H9 (cell line): ENCODE results near the gene MTARC2. TPM values are rescaled to one million over a fixed set of nuclear protein-coding genes. Genes with fewer than 3 reads are reported as not detected.

ENCODE experiments used
- DNase-seq: peaks from one replicate; pipeline ENCODE4 v3.0.0-alpha.2; 2017
- H2AFZ ChIP-seq: one replicate; pipeline ENCODE4 v1.6.1; 2013; ENCODE audit warnings: mild to moderate bottlenecking, low read length, control low read depth, moderate library complexity
- H2AK5ac ChIP-seq: 2 replicates; pipeline ENCODE4 v1.6.1; 2013; ENCODE audit warnings: low read length, control low read depth, mixed read lengths; ENCODE audit not compliant: insufficient read length
- H2BK120ac ChIP-seq: one replicate; pipeline ENCODE4 v1.6.1; 2013; ENCODE audit warnings: low read depth, mild to moderate bottlenecking, low read length, control low read depth, inconsistent platforms; ENCODE audit not compliant: poor library complexity, severe bottlenecking
- H2BK12ac ChIP-seq: 2 replicates; pipeline ENCODE4 v1.6.1; 2013; ENCODE audit warnings: low read length, control low read depth, mixed read lengths, low read depth; ENCODE audit not compliant: insufficient read length
- H2BK15ac ChIP-seq: 2 replicates; pipeline ENCODE4 v1.6.1; 2013; ENCODE audit warnings: low read depth, low read length, control low read depth
- H2BK20ac ChIP-seq: one replicate; pipeline ENCODE4 v1.6.1; 2013; ENCODE audit warnings: low read depth, mild to moderate bottlenecking, low read length, control low read depth, inconsistent platforms; ENCODE audit not compliant: poor library complexity, severe bottlenecking
- H2BK5ac ChIP-seq: 2 replicates; pipeline ENCODE4 v1.6.1; 2013; ENCODE audit warnings: low read length, control low read depth, mixed read lengths; ENCODE audit not compliant: insufficient read length
- H3K14ac ChIP-seq: 2 replicates; pipeline ENCODE4 v1.6.1; 2013; ENCODE audit warnings: low read length, control low read depth; ENCODE audit not compliant: insufficient read depth
- H3K18ac ChIP-seq: 2 replicates; pipeline ENCODE4 v1.6.1; 2013; ENCODE audit warnings: low read depth, mild to moderate bottlenecking, mixed read lengths, low read length, control low read depth; ENCODE audit not compliant: insufficient read length
- H3K23ac ChIP-seq: 2 replicates; pipeline ENCODE4 v1.6.1; 2013; ENCODE audit warnings: low read length, control low read depth, mixed read lengths, low read depth; ENCODE audit not compliant: insufficient read length
- H3K23me2 ChIP-seq: 2 replicates; pipeline ENCODE4 v1.6.1; 2013; ENCODE audit warnings: low read depth, mild to moderate bottlenecking, mixed read lengths, low read length, control low read depth; ENCODE audit not compliant: insufficient read length, poor library complexity, severe bottlenecking
- H3K27ac ChIP-seq: 2 replicates; pipeline ENCODE4 v1.5.1; 2013; ENCODE audit warnings: low read length, control low read depth, mixed read lengths, low read depth; ENCODE audit not compliant: insufficient read length
- H3K27me3 ChIP-seq: 2 replicates; pipeline ENCODE4 v1.6.1; 2013; ENCODE audit warnings: low read length, control low read depth, inconsistent platforms; ENCODE audit not compliant: insufficient read depth
- H3K4ac ChIP-seq: 2 replicates; pipeline ENCODE4 v1.6.1; 2013; ENCODE audit warnings: low read depth, mild to moderate bottlenecking, control low read depth, inconsistent platforms, low read length, moderate library complexity
- H3K4me1 ChIP-seq: 2 replicates; pipeline ENCODE4 v1.6.1; 2013; ENCODE audit warnings: low read length, control low read depth, inconsistent platforms; ENCODE audit not compliant: insufficient read depth
- H3K4me2 ChIP-seq: 2 replicates; pipeline ENCODE4 v1.6.1; 2013; ENCODE audit warnings: low read length, control low read depth, mixed read lengths; ENCODE audit not compliant: insufficient read length, insufficient read depth
- H3K56ac ChIP-seq: 2 replicates; pipeline ENCODE4 v1.6.1; 2013; ENCODE audit warnings: low read depth, mild to moderate bottlenecking, mixed read lengths, low read length, control low read depth; ENCODE audit not compliant: insufficient read length
- H3K79me1 ChIP-seq: 2 replicates; pipeline ENCODE4 v1.6.1; 2013; ENCODE audit warnings: low read depth, mild to moderate bottlenecking, moderate library complexity, low read length, control low read depth, inconsistent platforms; ENCODE audit not compliant: insufficient read depth, poor library complexity, severe bottlenecking
- H3K79me2 ChIP-seq: 2 replicates; pipeline ENCODE4 v1.6.1; 2013; ENCODE audit warnings: low read length, control low read depth, inconsistent platforms; ENCODE audit not compliant: insufficient read depth
- H3K9ac ChIP-seq: 2 replicates; pipeline ENCODE4 v1.6.1; 2013; ENCODE audit warnings: low read length, control low read depth, mixed read lengths; ENCODE audit not compliant: insufficient read length; ENCODE audit errors: extremely low read depth
- H3K9me3 ChIP-seq: one replicate; pipeline ENCODE4 v1.6.1; 2013; ENCODE audit warnings: low read depth, low read length, inconsistent platforms; ENCODE audit not compliant: control insufficient read depth
- H3T11ph ChIP-seq: one replicate; pipeline ENCODE4 v1.6.1; 2013; ENCODE audit warnings: mild to moderate bottlenecking, low read length, control low read depth, inconsistent platforms
- H4K20me1 ChIP-seq: one replicate; pipeline ENCODE4 v1.6.1; 2013; ENCODE audit not compliant: control insufficient read depth, insufficient read length, insufficient read depth
- H4K5ac ChIP-seq: 2 replicates; pipeline ENCODE4 v1.6.1; 2013; ENCODE audit warnings: low read depth, mild to moderate bottlenecking, mixed read lengths, low read length, control low read depth; ENCODE audit not compliant: insufficient read length
- H4K8ac ChIP-seq: replicated peaks from 2 replicates; pipeline ENCODE4 v1.6.1; 2013; ENCODE audit warnings: low read length, control low read depth, mixed read lengths, low read depth; ENCODE audit not compliant: insufficient read length
- H4K91ac ChIP-seq: 2 replicates; pipeline ENCODE4 v1.6.1; 2013; ENCODE audit warnings: low read depth, mild to moderate bottlenecking, moderate library complexity, mixed read lengths, low read length, control low read depth; ENCODE audit not compliant: insufficient read length
- H3K27ac Mint-ChIP-seq, 3 experiments: 2 replicates in 2 of 3; 3 replicates in 1 of 3; pipeline ENCODE4 v1.8.0; 2020 to 2021; ENCODE audit warnings: mixed read lengths in 3 of 3, mild to moderate bottlenecking in 1 of 3, moderate library complexity in 1 of 3
- H3K27me3 Mint-ChIP-seq: 2 replicates; pipeline ENCODE4 v1.8.0; 2021; ENCODE audit warnings: low read depth, mild to moderate bottlenecking, moderate library complexity, mixed read lengths
- H3K36me3 Mint-ChIP-seq, 3 experiments: 2 replicates in 2 of 3; 3 replicates in 1 of 3; pipeline ENCODE4 v1.8.0; 2020 to 2021; ENCODE audit warnings: low read depth in 3 of 3, mixed read lengths in 3 of 3; ENCODE audit not compliant: insufficient read depth in 1 of 3
- H3K4me1 Mint-ChIP-seq, 2 experiments: 2 replicates each; pipeline ENCODE4 v1.8.0; 2020; ENCODE audit warnings: mixed read lengths in 2 of 2
- H3K4me3 Mint-ChIP-seq, 2 experiments: 2 replicates in 1 of 2; 3 replicates in 1 of 2; pipeline ENCODE4 v1.8.0; 2020 to 2021; ENCODE audit warnings: mild to moderate bottlenecking in 2 of 2, mixed read lengths in 2 of 2, moderate library complexity in 1 of 2
- H3K9me3 Mint-ChIP-seq, 2 experiments: 2 replicates in 1 of 2; 3 replicates in 1 of 2; pipeline ENCODE4 v1.8.0; 2020; ENCODE audit warnings: mild to moderate bottlenecking in 2 of 2, mixed read lengths in 2 of 2, moderate library complexity in 1 of 2
- WGBS: extraction: QIAGEN DNeasy Blood & Tissue Kit; methylation state at CpG from one replicate; pipeline ENCODE4 v1.1.7; 2013; ENCODE audit warnings: missing lambda C conversion rate, low lambda C conversion rate, mixed read lengths; ENCODE audit not compliant: insufficient read length; ENCODE audit errors: extremely low coverage; 5-methylcytosine and 5-hydroxymethylcytosine counted together
- total RNA-seq: library from RNA; stranded (reverse); gene quantifications from 2 replicates; pipeline ENCODE4 v1.2.1, GENCODE V29; 2021
- TF ChIP-seq, protein P1 (sequence below): fragments of 200-600 bp; sonication (generic); conservative IDR thresholded peaks from 3 replicates; pipeline ENCODE4 v1.8.0; 2021; ENCODE audit warnings: antibody characterized with exemption, mild to moderate bottlenecking

Gene MTARC2
- total RNA-seq, 1 experiment from 2014 or later, result 7.7 TPM

GRCh38 chr1:220828950-220829586 is 80.9 kb downstream of the MTARC2 start:
- Mint-ChIP-seq H3K9me3 (no peaks in the 10 kb centered on the region), H3K27ac (no peak overlapping the region), H3K4me3 (no peak overlapping the region), H3K27me3 (no peaks in the 10 kb centered on the region; the same call in none of the 2 replicates), H3K4me1 (peaks cover 7 to 11% of the 10 kb centered on the region in 2 experiments), H3K36me3 (no peaks in the 10 kb centered on the region)
- no peak overlapping the region for H2AK5ac ChIP-seq
- no peaks in the 10 kb centered on the region for H3K23me2 ChIP-seq
- no peak overlapping the region for H2BK5ac ChIP-seq
- no peak overlapping the region for H3K4me2 ChIP-seq
- H4K91ac ChIP-seq, result no peak overlapping the region
- H3K79me1 ChIP-seq, result no peaks in the 10 kb centered on the region
- peaks cover 2% of the 10 kb centered on the region for H4K20me1 ChIP-seq
- H2BK15ac ChIP-seq, result no peak overlapping the region
- no peak overlapping the region for H3K4ac ChIP-seq
- no peaks in the 10 kb centered on the region for H3K79me2 ChIP-seq
- WGBS, result no CpG with 5 or more reads among the region's 4 CpGs
- H3K14ac ChIP-seq, result no peak overlapping the region
- no peak overlapping the region for H3K23ac ChIP-seq
- H2BK20ac ChIP-seq, result no peak overlapping the region
- H3K9ac ChIP-seq, result no peak overlapping the region
- no peak overlapping the region for H2BK12ac ChIP-seq
- no peak overlapping the region for H3K56ac ChIP-seq
- no peak overlapping the region for H4K5ac ChIP-seq
- TF ChIP-seq, protein P1, sequence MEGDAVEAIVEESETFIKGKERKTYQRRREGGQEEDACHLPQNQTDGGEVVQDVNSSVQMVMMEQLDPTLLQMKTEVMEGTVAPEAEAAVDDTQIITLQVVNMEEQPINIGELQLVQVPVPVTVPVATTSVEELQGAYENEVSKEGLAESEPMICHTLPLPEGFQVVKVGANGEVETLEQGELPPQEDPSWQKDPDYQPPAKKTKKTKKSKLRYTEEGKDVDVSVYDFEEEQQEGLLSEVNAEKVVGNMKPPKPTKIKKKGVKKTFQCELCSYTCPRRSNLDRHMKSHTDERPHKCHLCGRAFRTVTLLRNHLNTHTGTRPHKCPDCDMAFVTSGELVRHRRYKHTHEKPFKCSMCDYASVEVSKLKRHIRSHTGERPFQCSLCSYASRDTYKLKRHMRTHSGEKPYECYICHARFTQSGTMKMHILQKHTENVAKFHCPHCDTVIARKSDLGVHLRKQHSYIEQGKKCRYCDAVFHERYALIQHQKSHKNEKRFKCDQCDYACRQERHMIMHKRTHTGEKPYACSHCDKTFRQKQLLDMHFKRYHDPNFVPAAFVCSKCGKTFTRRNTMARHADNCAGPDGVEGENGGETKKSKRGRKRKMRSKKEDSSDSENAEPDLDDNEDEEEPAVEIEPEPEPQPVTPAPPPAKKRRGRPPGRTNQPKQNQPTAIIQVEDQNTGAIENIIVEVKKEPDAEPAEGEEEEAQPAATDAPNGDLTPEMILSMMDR, result no peak
- H3K27me3 ChIP-seq, result no peaks in the 10 kb centered on the region
- no peaks in the 10 kb centered on the region; the same call in 1 of the 2 replicates for H3K4me1 ChIP-seq
- no peak overlapping the region for H3T11ph ChIP-seq
- H4K8ac ChIP-seq, result no peak overlapping the region
- no peaks in the 10 kb centered on the region for H3K9me3 ChIP-seq
- H2BK120ac ChIP-seq, result no peak overlapping the region
- no peak overlapping the region for H3K27ac ChIP-seq
- no peak overlapping the region for H2AFZ ChIP-seq
- no peak for DNase-seq
- H3K18ac ChIP-seq, result no peak overlapping the region
